VCaP (cell line): ENCODE data around the gene ARL15.

Experiments
- H3K27ac ChIP-seq: fragments of 450-650 bp; 2 replicates; pipeline ENCODE4 v1.5.1; 2017
- TF ChIP-seq, protein P1 (sequence below): fragments of 450-650 bp; conservative IDR thresholded peaks from 2 replicates; pipeline ENCODE4 v1.5.1; 2017; ENCODE audit warnings: mild to moderate bottlenecking, moderate library complexity

The ARL15 gene

DNA sequence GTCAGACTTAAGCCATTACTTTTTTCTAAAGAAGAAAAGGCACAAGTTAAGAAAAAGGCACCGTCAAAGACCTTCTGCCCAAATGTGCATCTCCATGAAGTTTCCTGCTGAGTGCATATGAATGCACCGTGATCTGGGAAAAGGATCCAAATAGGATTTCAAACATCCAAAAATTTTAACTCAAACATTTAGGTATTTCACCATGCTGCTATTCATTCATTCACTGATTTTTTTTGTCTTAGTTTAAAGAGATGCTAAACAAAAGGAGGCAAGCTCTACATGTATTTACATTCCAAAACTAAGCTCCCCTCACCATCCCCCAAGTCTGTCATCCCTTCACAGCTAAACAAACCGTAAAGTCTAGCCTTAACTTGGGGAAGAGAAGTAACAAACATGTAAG lies 291.9 kb downstream of the ARL15 start:
- TF ChIP-seq, protein P1, sequence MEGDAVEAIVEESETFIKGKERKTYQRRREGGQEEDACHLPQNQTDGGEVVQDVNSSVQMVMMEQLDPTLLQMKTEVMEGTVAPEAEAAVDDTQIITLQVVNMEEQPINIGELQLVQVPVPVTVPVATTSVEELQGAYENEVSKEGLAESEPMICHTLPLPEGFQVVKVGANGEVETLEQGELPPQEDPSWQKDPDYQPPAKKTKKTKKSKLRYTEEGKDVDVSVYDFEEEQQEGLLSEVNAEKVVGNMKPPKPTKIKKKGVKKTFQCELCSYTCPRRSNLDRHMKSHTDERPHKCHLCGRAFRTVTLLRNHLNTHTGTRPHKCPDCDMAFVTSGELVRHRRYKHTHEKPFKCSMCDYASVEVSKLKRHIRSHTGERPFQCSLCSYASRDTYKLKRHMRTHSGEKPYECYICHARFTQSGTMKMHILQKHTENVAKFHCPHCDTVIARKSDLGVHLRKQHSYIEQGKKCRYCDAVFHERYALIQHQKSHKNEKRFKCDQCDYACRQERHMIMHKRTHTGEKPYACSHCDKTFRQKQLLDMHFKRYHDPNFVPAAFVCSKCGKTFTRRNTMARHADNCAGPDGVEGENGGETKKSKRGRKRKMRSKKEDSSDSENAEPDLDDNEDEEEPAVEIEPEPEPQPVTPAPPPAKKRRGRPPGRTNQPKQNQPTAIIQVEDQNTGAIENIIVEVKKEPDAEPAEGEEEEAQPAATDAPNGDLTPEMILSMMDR: no peak
- no peak overlapping the region for H3K27ac ChIP-seq

- TF ChIP-seq, protein P1: no peak
- H3K27ac ChIP-seq: no peak overlapping the region
Measured at GRCh38 chr5:54017580-54017979, 292.8 kb downstream of the ARL15 start.

DNA sequence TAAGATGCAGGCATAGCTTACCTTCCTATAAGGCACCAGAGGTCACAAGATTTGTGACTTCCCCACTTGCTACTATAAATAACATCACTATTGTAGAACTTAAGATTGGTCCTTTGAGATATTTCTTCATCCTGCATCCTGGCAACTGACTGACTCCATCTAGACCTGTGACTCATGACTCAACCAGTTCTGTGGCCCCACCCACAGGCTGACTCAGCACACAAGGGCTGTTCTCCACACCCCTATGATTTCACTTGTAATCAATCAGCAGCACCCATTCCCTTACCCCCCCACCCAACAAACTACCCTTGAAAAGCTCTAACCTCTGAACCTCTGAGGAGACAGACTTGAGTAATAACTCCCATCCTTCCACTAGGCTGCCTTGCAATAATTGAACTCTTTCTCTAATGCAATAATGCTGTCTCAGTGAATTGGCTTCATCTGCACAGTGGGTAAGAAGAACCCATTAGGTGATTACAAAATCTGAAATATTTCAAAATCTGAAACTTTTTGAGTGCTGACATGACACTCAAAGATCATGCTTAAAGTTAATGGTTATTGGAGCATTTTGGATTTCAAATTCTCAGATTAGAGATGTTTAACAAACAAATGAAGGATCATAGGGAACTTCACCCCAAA lies 296.7 kb downstream of the ARL15 start:
- H3K27ac ChIP-seq: no peak overlapping the region
- TF ChIP-seq, protein P1: no peak

GRCh38 chr5:54009828-54010227 lies 300.5 kb downstream of the ARL15 start:
- TF ChIP-seq, protein P1: no peak
- no peak overlapping the region for H3K27ac ChIP-seq

- no peak overlapping the region for H3K27ac ChIP-seq
- TF ChIP-seq, protein P1: no peak
Measured at GRCh38 chr5:54009357-54009756, 301.0 kb downstream of the ARL15 start.

- H3K27ac ChIP-seq: no peak overlapping the region
- TF ChIP-seq, protein P1: no peak
Measured at GRCh38 chr5:54007827-54008777, 302.3 kb downstream of the ARL15 start.

- TF ChIP-seq, protein P1: no peak
- no peak overlapping the region for H3K27ac ChIP-seq
Measured at GRCh38 chr5:54004697-54005096, 305.7 kb downstream of the ARL15 start.
